GM12878 (cell line): ENCODE data around the gene GPR18. TPM values are rescaled to one million over a fixed set of nuclear protein-coding genes. Genes with fewer than 3 reads are reported as not detected.

Experiments used
- ATF7 ChIP-seq: fragments of 450-650 bp; IDR thresholded peaks from 2 replicates; pipeline ENCODE4 v1.6.1; 2016; ENCODE audit warnings: low read depth, mild to moderate bottlenecking
- BHLHE40 ChIP-seq, 2 experiments: fragments of 450-650 bp in 1 of 2; IDR thresholded peaks; 2 replicates each; pipeline ENCODE4 v1.6.1; 2011 to 2017; ENCODE audit warnings: low read depth in 2 of 2, borderline replicate concordance in 1 of 2, improper control_type of control experiment in 1 of 2, low read length in 1 of 2, mild to moderate bottlenecking in 1 of 2
- GATAD2B ChIP-seq: fragments of 450-650 bp; conservative IDR thresholded peaks from 2 replicates; pipeline ENCODE4 v1.6.1; 2017; ENCODE audit warnings: low read depth, mild to moderate bottlenecking, moderate library complexity
- HDAC2 ChIP-seq: fragments of 200-600 bp; sonication (generic); IDR thresholded peaks from 2 replicates; pipeline ENCODE4 v1.6.1; 2017
- PAX5 ChIP-seq: IDR thresholded peaks from 2 replicates; pipeline ENCODE4 v1.6.1; 2011; ENCODE audit warnings: low read depth, low read length, borderline replicate concordance
- POLR2A ChIP-seq: IDR thresholded peaks from 2 replicates; pipeline ENCODE4 v1.6.1; 2011; ENCODE audit warnings: low read depth, mild to moderate bottlenecking, low read length
- SMAD5 ChIP-seq: IDR thresholded peaks from 2 replicates; pipeline ENCODE4 v1.6.1; 2016; ENCODE audit warnings: antibody characterized with exemption, low read depth
- STAT3 ChIP-seq: IDR thresholded peaks from 2 replicates; pipeline ENCODE4 v1.6.1; 2011; ENCODE audit warnings: low read depth, low read length, improper control_type of control experiment
- WRNIP1 ChIP-seq: IDR thresholded peaks from 2 replicates; pipeline ENCODE4 v1.6.1; 2011; ENCODE audit warnings: low read depth, low read length, improper control_type of control experiment, borderline replicate concordance
- ZNF217 ChIP-seq: fragments of 450-650 bp; IDR thresholded peaks from 2 replicates; pipeline ENCODE4 v1.6.1; 2017; ENCODE audit warnings: antibody characterized with exemption, mild to moderate bottlenecking
- polyA plus RNA-seq, 11 experiments: library from polyadenylated mRNA; depleted of rRNA in 4 of 11; unstranded in 6 of 11; stranded (reverse) in 5 of 11; fragments of >200 nt; fragmentation: Nextera tagmentation in 4 of 11; fragmentation: Illumina TruSeq in 1 of 11; extraction: Ambion mirVana in 4 of 11; extraction: Trizol in 1 of 11; gene quantifications; 1 replicate in 1 of 11; 2 replicates in 10 of 11; pipeline versions ENCODE4 v1.2.1 to v1.2.3, GENCODE V29; 2011 to 2016; ENCODE audit warnings: inconsistent platforms in 2 of 11, missing spikeins in 2 of 11, low read depth in 1 of 11
- total RNA-seq, 4 experiments: library from RNA; depleted of rRNA in 3 of 4; stranded (reverse); fragments of >200 nt in 3 of 4; fragmentation: Illumina TruSeq in 1 of 4; extraction: Trizol in 1 of 4; gene quantifications; 2 replicates each; pipeline versions ENCODE4 v1.2.1 to v1.2.3, GENCODE V29; 2013 to 2021
- TF ChIP-seq, protein P1 (sequence below): IDR thresholded peaks from 2 replicates; pipeline ENCODE4 v1.6.1; 2011; ENCODE audit warnings: mild to moderate bottlenecking, low read depth, low read length, moderate library complexity; ENCODE audit not compliant: insufficient replicate concordance
- TF ChIP-seq, protein P2 (sequence below): IDR thresholded peaks from 2 replicates; pipeline ENCODE4 v1.6.1; 2012; ENCODE audit warnings: low read depth, low read length, improper control_type of control experiment
- TF ChIP-seq, protein P3 (sequence below): fragments of 450-650 bp; formaldehyde crosslinking; IDR thresholded peaks from 2 replicates; pipeline ENCODE4 v1.5.0; 2022; ENCODE audit warnings: mild to moderate bottlenecking, missing genetic modification characterization
- TF ChIP-seq, protein P4 (sequence below): IDR thresholded peaks from 2 replicates; pipeline ENCODE4 v1.6.1; 2012; ENCODE audit warnings: low read depth, low read length, improper control_type of control experiment

GPR18 gene
- total and polyA plus RNA-seq, 10 of the 15 experiments (the other 5 are each of a cell fraction or from before 2014, with no cell fraction given): 3.3 to 12.9 (median 5.2) TPM

DNA sequence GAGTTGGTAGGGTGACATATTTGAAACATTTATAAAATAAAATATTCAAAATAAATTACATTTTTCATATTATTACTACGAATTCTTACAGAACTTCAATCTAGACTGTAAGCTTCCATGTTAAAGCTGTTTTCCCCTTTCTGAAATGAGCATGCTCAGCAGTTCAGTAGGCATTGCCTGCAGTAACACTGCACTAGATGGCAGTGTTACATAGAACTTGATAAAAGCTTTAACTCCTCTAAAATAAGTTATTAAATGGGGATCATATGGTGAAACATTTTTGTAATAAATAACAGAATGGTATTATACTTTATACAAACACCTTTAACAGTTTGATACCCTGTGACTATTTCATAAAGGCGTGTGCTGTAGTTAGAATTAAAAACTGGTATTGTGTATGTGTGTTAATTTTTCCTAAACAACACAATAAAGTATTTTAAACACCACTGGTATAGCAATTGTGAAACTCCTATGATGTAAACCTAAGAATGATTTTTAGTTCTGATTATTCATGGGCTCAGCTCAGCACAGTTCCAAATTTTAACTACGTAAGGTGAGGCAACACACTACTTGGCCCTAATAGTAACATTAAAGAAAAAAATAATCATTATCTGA, 11.6 kb upstream of the GPR18 start (continued):
- TF ChIP-seq, protein P1, sequence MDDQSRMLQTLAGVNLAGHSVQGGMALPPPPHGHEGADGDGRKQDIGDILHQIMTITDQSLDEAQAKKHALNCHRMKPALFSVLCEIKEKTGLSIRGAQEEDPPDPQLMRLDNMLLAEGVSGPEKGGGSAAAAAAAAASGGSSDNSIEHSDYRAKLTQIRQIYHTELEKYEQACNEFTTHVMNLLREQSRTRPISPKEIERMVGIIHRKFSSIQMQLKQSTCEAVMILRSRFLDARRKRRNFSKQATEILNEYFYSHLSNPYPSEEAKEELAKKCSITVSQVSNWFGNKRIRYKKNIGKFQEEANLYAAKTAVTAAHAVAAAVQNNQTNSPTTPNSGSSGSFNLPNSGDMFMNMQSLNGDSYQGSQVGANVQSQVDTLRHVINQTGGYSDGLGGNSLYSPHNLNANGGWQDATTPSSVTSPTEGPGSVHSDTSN: no peak
- TF ChIP-seq ATF7: peak; percentile 77
- no peak for TF ChIP-seq SMAD5
- no peak for TF ChIP-seq PAX5
- TF ChIP-seq POLR2A: no peak
- no peak for TF ChIP-seq HDAC2
- TF ChIP-seq, protein P2, sequence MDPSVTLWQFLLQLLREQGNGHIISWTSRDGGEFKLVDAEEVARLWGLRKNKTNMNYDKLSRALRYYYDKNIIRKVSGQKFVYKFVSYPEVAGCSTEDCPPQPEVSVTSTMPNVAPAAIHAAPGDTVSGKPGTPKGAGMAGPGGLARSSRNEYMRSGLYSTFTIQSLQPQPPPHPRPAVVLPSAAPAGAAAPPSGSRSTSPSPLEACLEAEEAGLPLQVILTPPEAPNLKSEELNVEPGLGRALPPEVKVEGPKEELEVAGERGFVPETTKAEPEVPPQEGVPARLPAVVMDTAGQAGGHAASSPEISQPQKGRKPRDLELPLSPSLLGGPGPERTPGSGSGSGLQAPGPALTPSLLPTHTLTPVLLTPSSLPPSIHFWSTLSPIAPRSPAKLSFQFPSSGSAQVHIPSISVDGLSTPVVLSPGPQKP: no peak
- TF ChIP-seq, protein P3, sequence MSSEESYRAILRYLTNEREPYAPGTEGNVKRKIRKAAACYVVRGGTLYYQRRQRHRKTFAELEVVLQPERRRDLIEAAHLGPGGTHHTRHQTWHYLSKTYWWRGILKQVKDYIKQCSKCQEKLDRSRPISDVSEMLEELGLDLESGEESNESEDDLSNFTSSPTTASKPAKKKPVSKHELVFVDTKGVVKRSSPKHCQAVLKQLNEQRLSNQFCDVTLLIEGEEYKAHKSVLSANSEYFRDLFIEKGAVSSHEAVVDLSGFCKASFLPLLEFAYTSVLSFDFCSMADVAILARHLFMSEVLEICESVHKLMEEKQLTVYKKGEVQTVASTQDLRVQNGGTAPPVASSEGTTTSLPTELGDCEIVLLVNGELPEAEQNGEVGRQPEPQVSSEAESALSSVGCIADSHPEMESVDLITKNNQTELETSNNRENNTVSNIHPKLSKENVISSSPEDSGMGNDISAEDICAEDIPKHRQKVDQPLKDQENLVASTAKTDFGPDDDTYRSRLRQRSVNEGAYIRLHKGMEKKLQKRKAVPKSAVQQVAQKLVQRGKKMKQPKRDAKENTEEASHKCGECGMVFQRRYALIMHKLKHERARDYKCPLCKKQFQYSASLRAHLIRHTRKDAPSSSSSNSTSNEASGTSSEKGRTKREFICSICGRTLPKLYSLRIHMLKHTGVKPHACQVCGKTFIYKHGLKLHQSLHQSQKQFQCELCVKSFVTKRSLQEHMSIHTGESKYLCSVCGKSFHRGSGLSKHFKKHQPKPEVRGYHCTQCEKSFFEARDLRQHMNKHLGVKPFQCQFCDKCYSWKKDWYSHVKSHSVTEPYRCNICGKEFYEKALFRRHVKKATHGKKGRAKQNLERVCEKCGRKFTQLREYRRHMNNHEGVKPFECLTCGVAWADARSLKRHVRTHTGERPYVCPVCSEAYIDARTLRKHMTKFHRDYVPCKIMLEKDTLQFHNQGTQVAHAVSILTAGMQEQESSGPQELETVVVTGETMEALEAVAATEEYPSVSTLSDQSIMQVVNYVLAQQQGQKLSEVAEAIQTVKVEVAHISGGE (CRISPR knock-in tag): no peak
- TF ChIP-seq STAT3: no peak
- peak; percentile 46; the same call in 1 of the 2 replicates for TF ChIP-seq ZNF217
- TF ChIP-seq WRNIP1: no peak
- no peak for TF ChIP-seq GATAD2B
- TF ChIP-seq BHLHE40 (IDR thresholded peaks at IDR 0.05; ENCODE audit: borderline replicate concordance in 1 of 2, low read depth in 2 of 2, low read length in 1 of 2): no peak
- TF ChIP-seq, protein P4, sequence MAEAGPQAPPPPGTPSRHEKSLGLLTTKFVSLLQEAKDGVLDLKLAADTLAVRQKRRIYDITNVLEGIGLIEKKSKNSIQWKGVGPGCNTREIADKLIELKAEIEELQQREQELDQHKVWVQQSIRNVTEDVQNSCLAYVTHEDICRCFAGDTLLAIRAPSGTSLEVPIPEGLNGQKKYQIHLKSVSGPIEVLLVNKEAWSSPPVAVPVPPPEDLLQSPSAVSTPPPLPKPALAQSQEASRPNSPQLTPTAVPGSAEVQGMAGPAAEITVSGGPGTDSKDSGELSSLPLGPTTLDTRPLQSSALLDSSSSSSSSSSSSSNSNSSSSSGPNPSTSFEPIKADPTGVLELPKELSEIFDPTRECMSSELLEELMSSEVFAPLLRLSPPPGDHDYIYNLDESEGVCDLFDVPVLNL: no peak
